Hepatocyte (in vitro differentiated cells): ENCODE results near the gene REG1B. TPM values are rescaled to one million over a fixed set of nuclear protein-coding genes. Genes with fewer than 3 reads are reported as not detected.

Experiments used
- DNase-seq: peaks from one replicate; pipeline ENCODE4 v3.0.0-alpha.2; 2016; ENCODE audit warnings: low spot score
- H2AFZ ChIP-seq: fragments of 200-600 bp; sonication (generic); 2 replicates; pipeline ENCODE4 v1.6.0; 2016; ENCODE audit warnings: antibody characterized with exemption, mild to moderate bottlenecking
- H3K27ac ChIP-seq: fragments of 200-600 bp; sonication (generic); 2 replicates; pipeline ENCODE4 v1.5.1; 2016; ENCODE audit warnings: mild to moderate bottlenecking
- H3K27me3 ChIP-seq: fragments of 200-600 bp; sonication (generic); 2 replicates; pipeline ENCODE4 v1.6.1; 2016
- H3K36me3 ChIP-seq: fragments of 200-600 bp; sonication (generic); replicated peaks from 2 replicates; pipeline ENCODE4 v1.5.1; 2016; ENCODE audit warnings: low read depth; ENCODE audit not compliant: insufficient read depth
- H3K4me1 ChIP-seq: fragments of 200-600 bp; sonication (generic); 2 replicates; pipeline ENCODE4 v1.5.1; 2016; ENCODE audit warnings: mild to moderate bottlenecking, moderate library complexity; ENCODE audit not compliant: insufficient read depth
- H3K4me2 ChIP-seq: fragments of 200-600 bp; sonication (generic); 2 replicates; pipeline ENCODE4 v1.6.0; 2016
- H3K4me3 ChIP-seq: fragments of 200-600 bp; sonication (generic); 2 replicates; pipeline ENCODE4 v1.5.1; 2016; ENCODE audit warnings: mild to moderate bottlenecking
- H3K79me2 ChIP-seq: fragments of 200-600 bp; sonication (generic); 2 replicates; pipeline ENCODE4 v1.6.0; 2017; ENCODE audit warnings: mild to moderate bottlenecking
- H3K9me2 ChIP-seq: fragments of 200-600 bp; sonication (generic); replicated peaks from 2 replicates; pipeline ENCODE4 v1.6.0; 2017; ENCODE audit warnings: mild to moderate bottlenecking; ENCODE audit not compliant: insufficient read depth
- H3K9me3 ChIP-seq: fragments of 200-600 bp; sonication (generic); 2 replicates; pipeline ENCODE4 v1.5.1; 2016; ENCODE audit warnings: low read depth, mild to moderate bottlenecking
- H4K20me1 ChIP-seq: fragments of 200-600 bp; sonication (generic); 2 replicates; pipeline ENCODE4 v1.6.0; 2016; ENCODE audit warnings: mild to moderate bottlenecking; ENCODE audit not compliant: insufficient read depth, poor library complexity, severe bottlenecking
- CTCF ChIP-seq: fragments of 200-600 bp; sonication (generic); IDR thresholded peaks from 2 replicates; pipeline ENCODE4 v1.5.1; 2016; ENCODE audit warnings: antibody characterized with exemption, mild to moderate bottlenecking; ENCODE audit not compliant: poor library complexity
- EZH2 ChIP-seq: fragments of 200-600 bp; sonication (generic); IDR thresholded peaks from 2 replicates; pipeline ENCODE4 v1.6.1; 2016; ENCODE audit warnings: antibody characterized with exemption, mild to moderate bottlenecking, borderline replicate concordance
- EZH2phosphoT487 ChIP-seq: fragments of 200-600 bp; sonication (generic); IDR thresholded peaks from one replicate; pipeline ENCODE4 v1.6.1; 2018; ENCODE audit warnings: antibody characterized with exemption, mild to moderate bottlenecking, low read depth, moderate library complexity; ENCODE audit not compliant: unreplicated experiment, severe bottlenecking
- WGBS: methylation state at CpG from one replicate; pipeline ENCODE4 v1.1.6; 2016; ENCODE audit warnings: low lambda C conversion rate; ENCODE audit errors: missing lambda C conversion rate; 5-methylcytosine and 5-hydroxymethylcytosine counted together
- polyA plus RNA-seq: library from polyadenylated mRNA; unstranded; fragments of >200 nt; fragmentation: Nextera tagmentation; extraction: Ambion mirVana; gene quantifications from 2 replicates; pipeline ENCODE4 v1.2.1, GENCODE V29; 2016
- total RNA-seq: library from RNA; depleted of rRNA; stranded (reverse); fragments of >200 nt; gene quantifications from 2 replicates; pipeline ENCODE4 v1.2.3, GENCODE V29; 2014

Gene REG1B
- total and polyA plus RNA-seq, 2 experiments from 2014 or later: not detected

- peak; percentile 44 for DNase-seq
- WGBS: 14% methylated on average over 1 of the region's 1 CpG
- Histone ChIP-seq H3K4me1 (no peaks in the 10 kb centered on the region), H3K27me3 (no peaks in the 10 kb centered on the region), H2AFZ (no peak overlapping the region), H3K4me2 (no peak overlapping the region), H3K4me3 (no peak overlapping the region), H3K9me2 (no peaks in the 10 kb centered on the region), H3K79me2 (no peaks in the 10 kb centered on the region), H3K36me3 (no peaks in the 10 kb centered on the region), H3K9me3 (no peaks in the 10 kb centered on the region), H4K20me1 (no peaks in the 10 kb centered on the region), H3K27ac (no peak overlapping the region)
- TF ChIP-seq EZH2phosphoT487: no peak
- peak; percentile 76 for TF ChIP-seq CTCF
These were observed 46.8 kb downstream of the REG1B start for GRCh38 chr2:79041032-79041448.

DNA sequence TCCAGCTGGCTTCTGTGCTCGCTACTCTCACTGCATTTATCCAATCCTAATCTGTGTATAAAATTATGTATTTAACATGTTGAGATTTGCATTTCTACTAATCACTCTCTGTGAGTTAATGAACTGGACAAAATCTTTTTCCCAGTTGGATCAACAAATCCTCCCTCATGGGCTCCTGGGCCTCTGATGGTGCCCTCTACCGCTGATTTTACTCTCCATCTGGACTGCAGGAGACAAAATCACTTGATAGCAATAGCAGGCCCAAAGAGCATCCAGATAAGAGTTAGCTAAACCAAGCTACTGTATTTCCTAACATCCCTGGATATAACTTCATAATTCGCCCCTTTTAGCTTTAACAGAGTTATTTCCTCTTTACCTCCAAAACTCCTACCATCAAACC is 47.8 kb downstream of the REG1B start:
- Histone ChIP-seq H3K27me3 (no peaks in the 10 kb centered on the region), H3K4me2 (no peak overlapping the region), H3K9me2 (no peaks in the 10 kb centered on the region), H3K4me3 (no peak overlapping the region), H4K20me1 (no peaks in the 10 kb centered on the region), H3K36me3 (no peaks in the 10 kb centered on the region), H3K27ac (no peak overlapping the region), H3K79me2 (no peaks in the 10 kb centered on the region), H3K4me1 (no peaks in the 10 kb centered on the region), H2AFZ (no peak overlapping the region), H3K9me3 (no peaks in the 10 kb centered on the region)
- WGBS: 87% methylated on average over 3 of the region's 3 CpGs
- TF ChIP-seq EZH2 (no peak), CTCF (no peak), EZH2phosphoT487 (no peak)
- DNase-seq: no peak

Other genes with a start within 250 kb of the REG1B start
- gene REG3G, start 62.3 kb downstream of the REG1B start, total RNA-seq: 0.30 TPM in 1 of 2 replicates, not detected in the other
- gene REG3G, start 62.3 kb downstream of the REG1B start, polyA plus RNA-seq: 1.3 and 2.3 TPM in 2 replicates
- 0.53 TPM in 1 of 2 replicates, not detected in the other for gene REG1A, start 32.5 kb upstream of the REG1B start, total RNA-seq
- not detected in 2 replicates for gene REG1A, start 32.5 kb upstream of the REG1B start, polyA plus RNA-seq
- 1.2 and 1.6 TPM in 2 replicates for gene REG3A, start 71.8 kb upstream of the REG1B start, total RNA-seq
- gene REG3A, start 71.8 kb upstream of the REG1B start, polyA plus RNA-seq: 0.27 and 1.4 TPM in 2 replicates